A673 (cell line): ENCODE measurements around the gene COL8A1. TPM values are rescaled to one million over a fixed set of nuclear protein-coding genes. Genes with fewer than 3 reads are reported as not detected.

ENCODE experiments used
- BruUV-seq: library from RNA; stranded (reverse); fragments of 400-500 nt; replicated peaks from 2 replicates; lab custom pipeline; 2021; lab: Mats Ljungman, UMichigan
- CTCF ChIA-PET: fragments of 300-600 bp; sonication (Branson Sonifier 250); formaldehyde crosslinking; loops from one replicate; lab custom pipeline; 2022; ENCODE audit warnings: antibody characterized with exemption; lab: Charles Lee
- POLR2A ChIA-PET: fragments of 300-600 bp; sonication (Branson Sonifier 250); formaldehyde crosslinking; loops from one replicate; lab custom pipeline; 2022; ENCODE audit warnings: antibody characterized with exemption; ENCODE audit not compliant: low non-redundant PET; lab: Charles Lee
- DNase-seq: peaks from one replicate; pipeline ENCODE4 v3.0.0-alpha.2; 2015; ENCODE audit warnings: low spot score
- H3K27ac ChIP-seq: fragments of 200-600 bp; sonication (generic); 2 replicates; pipeline ENCODE4 v1.5.1; 2016; ENCODE audit warnings: mixed run types, low read depth, mild to moderate bottlenecking, mixed read lengths, antibody characterized with exemption, low read length; ENCODE audit not compliant: poor library complexity, severe bottlenecking
- H3K27me3 ChIP-seq: fragments of 200-600 bp; sonication (generic); replicated peaks from 2 replicates; pipeline ENCODE4 v1.6.1; 2017; ENCODE audit warnings: mixed run types, low read depth, mild to moderate bottlenecking, mixed read lengths, antibody characterized with exemption, low read length; ENCODE audit not compliant: insufficient read depth, poor library complexity
- H3K36me3 ChIP-seq: fragments of 200-600 bp; sonication (generic); 2 replicates; pipeline ENCODE4 v1.6.1; 2016; ENCODE audit warnings: mixed run types, mild to moderate bottlenecking, mixed read lengths, antibody characterized with exemption, low read length; ENCODE audit not compliant: insufficient read depth, poor library complexity, severe bottlenecking
- H3K4me1 ChIP-seq: fragments of 200-600 bp; sonication (generic); 2 replicates; pipeline ENCODE4 v1.6.1; 2017; ENCODE audit warnings: mixed run types, mild to moderate bottlenecking, mixed read lengths, antibody characterized with exemption, low read length; ENCODE audit not compliant: insufficient read depth, poor library complexity, severe bottlenecking
- H3K4me3 ChIP-seq: fragments of 200-600 bp; sonication (generic); 2 replicates; pipeline ENCODE4 v1.5.1; 2016; ENCODE audit warnings: low read depth, mixed run types, mild to moderate bottlenecking, mixed read lengths, low read length; ENCODE audit not compliant: poor library complexity, severe bottlenecking
- H3K9me3 ChIP-seq: fragments of 200-600 bp; sonication (generic); 2 replicates; pipeline ENCODE4 v1.6.1; 2016; ENCODE audit warnings: mixed run types, low read depth, mild to moderate bottlenecking, mixed read lengths, antibody characterized with exemption, low read length; ENCODE audit not compliant: poor library complexity, severe bottlenecking
- CTCF ChIP-seq: fragments of 300-800, 200-600 bp; sonication (generic); conservative IDR thresholded peaks from 2 replicates; pipeline ENCODE4 v1.5.1; 2017; ENCODE audit warnings: low read depth, mild to moderate bottlenecking, antibody characterized with exemption, low read length, moderate library complexity, mixed read lengths
- EZH2 ChIP-seq: fragments of 200-600 bp; sonication (generic); IDR thresholded peaks from 2 replicates; pipeline ENCODE4 v1.6.1; 2017; ENCODE audit warnings: borderline replicate concordance, low read depth, mild to moderate bottlenecking, mixed read lengths, antibody characterized with exemption, low read length; ENCODE audit not compliant: poor library complexity, severe bottlenecking
- intact Hi-C: fragments of 100-400 bp; cut with micrococcal nuclease; formaldehyde crosslinking; loops from one replicate; pipeline ENCODE4 v1.10.0; 2022; ENCODE audit not compliant: unreplicated experiment
- total RNA-seq: library from RNA; stranded (reverse); gene quantifications from 2 replicates; pipeline ENCODE4 v1.2.3, GENCODE V29; 2021

The COL8A1 gene
- total RNA-seq, 1 experiment from 2014 or later, result 2.5 TPM

GRCh38 chr3:99843590-99844258 is 205.3 kb downstream of the COL8A1 start:
- H3K4me1 ChIP-seq, result peaks cover 32% of the 10 kb centered on the region
- no TSS peak for BruUV-seq
- CTCF ChIA-PET, result interaction anchor here (0.6 to 2.2 kb wide), 8 partner anchors 11 to 412 kb away, joined by 3 to 32 read pairs (median 5); no protein-coding TSS in a partner anchor
- intact Hi-C loops, result no loop called here
- H3K27me3 ChIP-seq, result no peaks in the 10 kb centered on the region
- H3K36me3 ChIP-seq, result no peaks in the 10 kb centered on the region
- DNase-seq, result no peak
- no peaks in the 10 kb centered on the region for H3K9me3 ChIP-seq
- TF ChIP-seq EZH2 (no peak), CTCF (no peak)
- H3K27ac ChIP-seq, result no peak overlapping the region
- POLR2A ChIA-PET, result interaction anchor here (0.6 kb wide), 1 partner anchor 1245 kb away, joined by 3 read pairs; no protein-coding TSS in a partner anchor
- no peak overlapping the region for H3K4me3 ChIP-seq

- POLR2A ChIA-PET, result no interaction called here
- Histone ChIP-seq H3K27me3 (no peaks in the 10 kb centered on the region), H3K36me3 (no peaks in the 10 kb centered on the region), H3K27ac (no peak overlapping the region), H3K9me3 (no peaks in the 10 kb centered on the region), H3K4me1 (peaks cover 32% of the 10 kb centered on the region), H3K4me3 (no peak overlapping the region)
- CTCF ChIA-PET, result no interaction called here
- intact Hi-C loops, result loop anchor here (5.0 kb wide), 1 partner anchor 222 kb away; no protein-coding TSS in a partner anchor
- DNase-seq, result no peak
- BruUV-seq, result no TSS peak
- TF ChIP-seq EZH2 (no peak), CTCF (no peak)
Measured at GRCh38 chr3:99845331-99845730, 206.9 kb downstream of the COL8A1 start.

GRCh38 chr3:99845999-99846398 is 207.6 kb downstream of the COL8A1 start:
- no peak overlapping the region for H3K27ac ChIP-seq
- DNase-seq, result no peak
- POLR2A ChIA-PET, result no interaction called here
- no peaks in the 10 kb centered on the region for H3K27me3 ChIP-seq
- CTCF ChIA-PET, result interaction anchor here (0.9 to 1.4 kb wide), 2 partner anchors 14 to 409 kb away, joined by 4 to 8 read pairs; no protein-coding TSS in a partner anchor
- intact Hi-C loops, result loop anchor here (5.0 kb wide), 1 partner anchor 221 kb away; no protein-coding TSS in a partner anchor
- peaks cover 32% of the 10 kb centered on the region for H3K4me1 ChIP-seq
- no peak overlapping the region for H3K4me3 ChIP-seq
- no TSS peak for BruUV-seq
- H3K9me3 ChIP-seq, result no peaks in the 10 kb centered on the region
- no peaks in the 10 kb centered on the region for H3K36me3 ChIP-seq
- TF ChIP-seq CTCF (no peak), EZH2 (no peak)
